ENCODE results near the gene FHL2.

GRCh38 chr2:105369777-105370690, 28.8 kb downstream of the FHL2 start:
- peak; percentile 85 for TF ChIP-seq CTCF (IDR thresholded peaks at IDR 0.05; ENCODE audit: poor library complexity)
- no peak for TF ChIP-seq EZH2 (IDR thresholded peaks at IDR 0.05; ENCODE audit: borderline replicate concordance)

Measured in hepatocyte (in vitro differentiated cells).